DMS79 treated with DMSO at 0.1 percent for 48 hours (cell line): ENCODE measurements around the gene PROX1.

Experiments used
- DNase-seq: peaks from one replicate; lab custom pipeline; 2025; lab: John Stamatoyannopoulos, UW

The PROX1 gene

DNA sequence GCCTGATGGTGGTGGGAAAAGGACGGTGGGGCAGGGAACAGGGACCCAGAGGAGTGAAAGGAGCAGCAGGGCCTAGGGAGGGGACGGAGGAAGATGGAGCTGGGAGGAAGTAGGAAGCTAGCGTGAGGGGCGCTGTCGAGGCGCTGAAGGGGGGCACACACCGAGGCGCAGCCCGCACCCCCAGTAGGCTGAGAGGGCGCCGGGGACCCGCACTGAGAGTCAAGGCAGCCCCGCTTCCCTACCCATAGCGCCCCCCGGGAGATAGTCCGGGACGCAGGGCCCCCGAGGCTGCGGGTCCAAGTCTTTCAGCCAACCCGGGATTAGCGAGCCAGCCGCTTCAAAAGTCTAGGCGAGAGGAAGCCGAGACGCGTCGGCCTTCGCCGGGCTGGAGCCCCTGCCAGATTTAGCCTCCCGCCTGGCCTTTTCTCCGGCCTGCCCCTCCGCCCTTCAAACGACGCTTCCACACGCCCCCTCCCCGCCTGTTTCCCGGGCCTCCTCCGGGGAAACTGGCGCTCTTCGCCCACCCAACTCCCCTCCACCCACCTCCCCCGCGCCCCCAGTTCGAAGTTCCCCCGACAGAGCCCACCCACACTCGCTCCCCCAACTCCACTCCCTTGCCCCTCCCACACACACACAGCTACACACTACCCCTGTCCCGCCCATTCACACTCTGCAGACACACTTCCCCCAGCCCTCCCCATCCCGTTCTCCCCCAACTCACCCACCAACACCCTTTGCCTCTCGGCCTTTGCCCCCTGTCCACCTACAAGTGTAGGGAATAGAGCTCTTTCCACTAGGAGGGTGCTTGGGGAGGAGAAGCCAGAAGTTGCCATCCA lies 7.8 kb upstream of the PROX1 start:
- DNase-seq = no peak

- DNase-seq = no peak
Measured at GRCh38 chr1:213980906-213981305, 6.9 kb upstream of the PROX1 start.

- no peak for DNase-seq
Measured at GRCh38 chr1:213982289-213982671, 5.5 kb upstream of the PROX1 start.

DNA sequence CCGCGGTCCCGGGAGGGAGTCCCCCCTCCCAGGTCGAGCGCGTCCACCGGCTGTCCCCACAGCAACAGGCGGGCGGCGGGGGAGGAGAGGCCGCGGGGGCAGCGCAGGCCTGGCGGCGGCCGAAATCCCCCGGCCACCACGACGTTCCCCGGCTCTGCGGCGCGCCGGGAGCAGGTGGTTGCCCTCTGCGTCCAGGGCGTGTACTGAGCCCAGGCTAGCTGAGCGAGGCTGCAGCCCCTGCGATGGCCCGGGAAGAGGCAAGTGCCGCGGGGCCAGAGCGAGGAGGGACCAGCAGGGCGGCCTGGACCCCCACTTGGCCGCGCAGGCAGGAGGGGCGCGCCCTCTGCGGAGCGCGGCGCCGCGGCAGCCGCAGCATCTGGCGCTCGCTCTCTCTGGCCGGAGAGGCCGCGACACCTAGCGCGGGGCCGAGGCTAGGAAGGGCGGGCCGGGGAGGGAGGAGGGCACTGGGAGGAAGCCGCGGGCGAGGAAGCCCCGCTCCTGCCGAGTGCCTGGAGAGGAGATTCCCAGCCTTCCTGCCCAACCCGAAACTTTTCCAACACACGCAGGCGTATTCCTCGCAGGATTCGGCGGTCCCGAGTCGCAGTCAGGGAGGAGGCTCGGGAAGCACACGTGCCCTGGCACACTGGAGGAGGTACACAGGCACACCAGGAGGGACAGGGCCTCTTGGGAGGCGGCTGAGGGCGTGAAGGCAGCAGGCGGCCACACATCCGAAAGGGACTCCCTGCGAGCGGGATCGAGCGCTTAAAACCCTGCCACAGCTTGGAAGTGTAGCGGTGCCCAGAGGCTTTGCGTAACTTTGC lies 4.9 kb upstream of the PROX1 start:
- DNase-seq = no peak

GRCh38 chr1:213983493-213984386 lies 4.0 kb upstream of the PROX1 start:
- no peak for DNase-seq

DNA sequence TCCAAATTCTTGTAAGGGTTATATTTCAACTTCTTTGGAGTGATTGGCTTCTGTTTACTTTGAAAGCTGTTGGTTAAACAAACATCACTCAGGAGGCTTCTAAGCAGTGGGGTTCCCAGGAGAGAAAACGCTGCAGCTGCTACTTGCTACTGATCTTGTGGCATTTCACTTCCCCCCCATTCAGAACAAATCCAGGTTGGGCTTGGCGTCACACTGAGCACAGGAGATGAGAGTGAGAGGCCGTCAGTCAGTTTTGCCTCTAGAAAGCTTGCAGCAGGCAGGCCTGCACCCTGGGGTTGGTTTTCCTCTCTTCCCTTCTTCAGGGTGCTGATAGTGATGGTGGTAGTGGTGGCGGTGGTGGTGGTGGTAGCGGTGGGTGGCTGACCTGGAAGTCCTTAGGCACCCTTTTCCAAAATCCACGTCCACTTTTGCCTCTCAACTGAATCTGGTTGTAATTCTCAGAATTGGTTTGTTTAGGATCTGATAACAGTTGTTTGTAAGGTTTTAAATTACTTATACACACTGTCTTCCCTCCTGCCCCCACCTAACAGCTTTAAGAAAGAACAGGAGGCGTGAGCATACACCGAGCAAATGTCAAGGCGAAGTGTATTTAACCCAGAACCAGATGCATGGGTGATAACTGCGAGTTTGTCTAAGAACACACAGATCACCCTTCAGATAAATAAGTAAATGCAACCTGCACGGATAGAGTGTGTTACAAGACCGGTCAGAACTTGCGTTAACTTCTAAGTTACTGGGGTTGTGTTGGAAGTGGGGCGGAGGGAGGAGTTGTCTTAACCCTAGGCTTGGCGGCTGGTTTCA lies 3.2 kb upstream of the PROX1 start:
- no peak for DNase-seq

DNA sequence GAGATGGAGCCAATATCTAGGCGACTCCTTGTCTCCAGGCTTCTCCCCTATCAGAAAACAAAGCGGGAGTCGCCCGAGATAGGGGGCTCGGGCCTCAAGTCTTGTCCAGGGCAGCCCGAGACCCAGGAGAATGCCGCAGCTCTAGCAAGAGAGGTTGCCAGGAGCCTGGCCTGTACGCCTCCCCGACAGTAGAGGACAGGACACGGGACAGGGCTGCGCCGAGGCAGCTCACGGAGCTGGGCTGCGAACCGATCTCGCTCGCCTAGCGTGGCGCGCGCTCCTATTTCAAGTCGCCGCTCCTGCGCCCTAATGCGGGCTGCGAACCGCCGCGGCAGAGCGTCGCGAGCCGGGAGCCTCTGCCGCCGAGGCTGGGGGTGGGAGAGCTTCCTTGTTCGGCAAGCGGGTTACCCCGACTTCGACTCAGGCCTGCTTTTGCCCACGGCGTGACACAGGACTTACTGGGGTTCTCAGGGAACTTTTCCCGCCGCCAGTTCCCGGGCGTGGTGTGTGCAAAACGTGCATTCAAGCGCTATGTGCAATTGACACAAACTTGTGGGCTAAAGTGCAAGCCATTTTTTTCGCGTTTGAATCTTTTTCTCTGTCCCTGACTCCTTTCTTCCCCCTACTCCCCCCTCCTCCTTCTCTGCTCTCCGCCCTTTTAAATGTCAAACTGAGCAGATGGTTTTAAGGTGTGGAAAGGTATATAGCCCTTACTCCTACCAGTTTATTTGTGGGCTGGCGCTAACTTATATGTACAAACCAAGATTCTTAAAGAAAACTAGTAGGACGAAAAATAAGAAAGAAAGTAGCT lies 2.4 kb upstream of the PROX1 start:
- no peak for DNase-seq

GRCh38 chr1:213986020-213986924 lies 1.5 kb upstream of the PROX1 start:
- no peak for DNase-seq

DNA sequence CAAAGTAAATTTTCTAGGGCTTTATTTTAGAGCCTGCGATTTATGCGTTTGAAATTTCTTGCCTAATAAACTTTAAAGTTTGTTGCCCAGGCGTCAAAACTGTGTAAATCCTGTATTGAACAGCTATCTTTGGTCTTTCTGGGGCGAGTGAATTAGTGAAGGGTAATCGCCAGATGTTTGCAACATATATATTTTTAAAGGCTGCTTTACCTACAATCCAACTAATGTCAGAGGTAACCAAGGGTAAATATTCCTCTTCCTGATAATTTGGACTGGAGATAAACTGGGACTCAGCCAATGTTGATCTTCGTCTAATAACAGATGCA lies 885 bp upstream of the PROX1 start:
- DNase-seq = no peak

DNA sequence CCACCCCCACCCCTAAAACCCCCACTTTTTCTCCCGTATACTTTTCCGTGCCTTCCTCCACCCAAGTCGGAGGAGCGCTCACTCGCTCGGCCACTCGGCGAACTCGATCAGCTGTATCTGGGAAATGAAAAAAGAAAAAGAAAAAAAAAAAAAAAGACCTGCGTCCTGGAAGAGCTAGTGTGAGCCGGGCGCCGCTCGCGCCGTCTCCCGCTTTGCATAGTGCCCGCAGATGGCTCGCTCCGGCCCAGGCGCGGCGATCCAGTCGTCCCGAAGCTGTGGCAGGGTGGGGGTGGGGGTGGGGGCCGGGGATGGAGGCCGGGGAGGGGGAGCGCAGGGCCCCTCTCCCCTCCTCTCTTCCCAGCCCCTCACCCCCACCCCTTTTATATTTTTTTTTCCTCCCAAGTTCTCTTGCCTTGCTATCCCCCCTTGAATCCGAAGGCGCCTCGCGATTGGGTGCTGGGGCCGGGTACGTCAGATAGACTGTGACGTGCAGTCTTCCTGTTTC lies 299 bp upstream of the PROX1 start:
- DNase-seq = no peak

DNA sequence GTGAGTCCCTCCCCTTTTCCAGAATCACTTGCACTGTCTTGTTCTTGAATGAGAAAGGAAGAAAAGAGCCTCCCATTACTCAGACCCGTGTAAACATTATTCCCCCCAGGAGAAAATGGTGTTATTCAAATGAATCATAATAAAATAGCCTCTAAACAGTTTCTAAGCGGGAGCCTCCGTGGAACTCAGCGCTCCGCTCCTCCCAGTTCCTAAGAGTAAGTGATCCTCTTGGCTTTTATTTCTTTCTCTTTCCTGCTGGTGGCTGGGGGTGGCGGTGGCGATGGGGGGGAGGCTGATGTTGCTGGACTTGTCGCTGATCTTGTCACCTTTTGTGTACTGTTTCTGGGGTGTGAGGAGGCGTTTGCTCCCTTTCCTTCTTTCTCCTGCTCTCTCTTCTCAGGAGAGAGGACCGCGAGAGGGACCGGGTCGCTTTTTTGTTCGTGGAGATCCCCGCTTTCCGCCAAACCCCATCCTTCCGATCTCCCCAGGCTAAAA lies 781 bp downstream of the PROX1 start:
- DNase-seq = peak; percentile 5

- no peak for DNase-seq
Measured at GRCh38 chr1:213989002-213989855, 1.5 kb downstream of the PROX1 start.

- no peak for DNase-seq
Measured at GRCh38 chr1:213993929-213994328, 6.2 kb downstream of the PROX1 start.

DNA sequence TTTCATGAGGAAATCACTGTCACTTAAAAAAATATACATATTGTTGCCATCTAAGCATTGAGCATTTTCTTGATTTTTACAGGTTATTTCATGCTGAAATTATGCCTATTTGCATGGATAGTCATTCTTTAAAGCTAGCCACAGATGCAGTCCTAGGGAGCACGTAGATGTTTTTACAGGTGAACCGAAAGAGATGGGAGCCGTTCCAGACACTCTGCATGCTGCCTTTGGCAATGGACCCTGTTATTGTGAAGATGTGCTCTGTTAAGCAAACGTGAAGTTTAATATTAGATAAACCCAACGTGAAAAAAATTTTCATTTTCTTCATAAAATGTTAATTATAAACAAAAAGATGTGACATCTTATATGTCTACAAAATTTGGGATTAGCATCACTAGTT lies 7.1 kb downstream of the PROX1 start:
- no peak for DNase-seq

DNA sequence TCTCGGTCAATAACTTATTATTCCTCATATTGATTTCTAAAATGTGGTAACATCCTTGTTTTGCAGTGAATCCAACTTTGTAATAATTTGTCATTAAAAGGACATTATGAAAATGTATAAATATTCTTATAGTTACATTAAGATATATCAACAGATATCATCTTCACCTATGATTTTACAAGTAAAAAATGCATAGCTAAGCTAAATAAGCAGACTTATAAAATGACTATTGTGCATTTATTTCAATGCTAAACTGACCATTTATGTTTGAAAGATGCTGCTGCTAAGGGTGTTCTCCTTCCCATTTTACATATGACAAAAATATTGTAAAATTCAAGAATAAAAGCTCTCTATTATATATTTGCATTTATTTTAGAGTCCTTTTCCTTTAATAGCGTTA lies 7.8 kb downstream of the PROX1 start:
- DNase-seq = no peak

- no peak for DNase-seq
Measured at GRCh38 chr1:213996320-213997037, 8.7 kb downstream of the PROX1 start.

- no peak for DNase-seq
Measured at GRCh38 chr1:213997038-213997771, 9.4 kb downstream of the PROX1 start.
